ENCODE data around the gene PHC3. TPM values are rescaled to one million over a fixed set of nuclear protein-coding genes. Genes with fewer than 3 reads are reported as not detected.
A peak's percentile ranks its signal among the peaks of the same experiment; 100 is the strongest.

The PHC3 gene
- total and polyA plus RNA-seq, 2 experiments from 2014 or later = 17.5 to 72.2 TPM

- no peak overlapping the region for H3K4me2 ChIP-seq (ENCODE audit: unreplicated experiment)
- H2AFZ ChIP-seq = no peak overlapping the region
- no peak overlapping the region for H3K4me3 ChIP-seq
- WGBS, 2 experiments (ENCODE audit: low coverage in 1 of 2, low lambda C conversion rate in 2 of 2, missing lambda C conversion rate in 2 of 2) = 74 to 91% methylated on average over 8 to 9 of the region's 9 CpGs
- peaks cover 25% of the 10 kb centered on the region for H3K79me2 ChIP-seq (ENCODE audit: insufficient read depth)
- no peaks in the 10 kb centered on the region; the same call in 1 of the 2 replicates for H3F3A ChIP-seq (ENCODE audit: insufficient read depth)
- H3K9me3 ChIP-seq (ENCODE audit: low read depth) = no peaks in the 10 kb centered on the region
- in situ Hi-C loops (cut with MboI) = no loop called here
- H3K27ac ChIP-seq = no peak overlapping the region
- H4K20me1 ChIP-seq (ENCODE audit: insufficient read depth) = no peaks in the 10 kb centered on the region
- H3K36me3 ChIP-seq (ENCODE audit: low read depth) = peaks cover 52% of the 10 kb centered on the region
- no peak for TF ChIP-seq EZH2phosphoT487 (IDR thresholded peaks at IDR 0.05; ENCODE audit: insufficient read depth, low read depth)
- no peak for TF ChIP-seq EZH2 (IDR thresholded peaks at IDR 0.05; ENCODE audit: insufficient read depth, poor library complexity, severe bottlenecking)
- H3K27me3 ChIP-seq (replicated peaks; ENCODE audit: insufficient read depth) = no peaks in the 10 kb centered on the region
- H3K9ac ChIP-seq = no peak overlapping the region
- DNase-seq = no peak
- H3K9me2 ChIP-seq (ENCODE audit: insufficient read depth) = no peaks in the 10 kb centered on the region
- H3K4me1 ChIP-seq (ENCODE audit: insufficient read depth) = no peaks in the 10 kb centered on the region; the same call in 1 of the 2 replicates
These were observed 70.3 kb downstream of the PHC3 start for GRCh38 chr3:170111147-170111771.

- no peaks in the 10 kb centered on the region for H3K27me3 ChIP-seq (replicated peaks; ENCODE audit: insufficient read depth)
- no peak overlapping the region for H2AFZ ChIP-seq
- H3K4me2 ChIP-seq (ENCODE audit: unreplicated experiment) = no peak overlapping the region
- no peak for DNase-seq
- no peaks in the 10 kb centered on the region for H3K9me3 ChIP-seq (ENCODE audit: low read depth)
- 100% methylated on average over 2 of the region's 2 CpGs for WGBS, 2 experiments (ENCODE audit: low coverage in 1 of 2, low lambda C conversion rate in 2 of 2, missing lambda C conversion rate in 2 of 2)
- H3F3A ChIP-seq (ENCODE audit: insufficient read depth) = peaks cover 3% of the 10 kb centered on the region; the same call in 1 of the 2 replicates
- TF ChIP-seq EZH2 (IDR thresholded peaks at IDR 0.05; ENCODE audit: insufficient read depth, poor library complexity, severe bottlenecking) (no peak), EZH2phosphoT487 (IDR thresholded peaks at IDR 0.05; ENCODE audit: insufficient read depth, low read depth) (no peak)
- no peak overlapping the region for H3K4me3 ChIP-seq
- H4K20me1 ChIP-seq (ENCODE audit: insufficient read depth) = no peaks in the 10 kb centered on the region
- in situ Hi-C loops (cut with MboI) = no loop called here
- H3K36me3 ChIP-seq (ENCODE audit: low read depth) = peaks cover 54% of the 10 kb centered on the region
- H3K9ac ChIP-seq = no peak overlapping the region
- peaks cover 28% of the 10 kb centered on the region for H3K79me2 ChIP-seq (ENCODE audit: insufficient read depth)
- no peaks in the 10 kb centered on the region for H3K9me2 ChIP-seq (ENCODE audit: insufficient read depth)
- no peak overlapping the region for H3K27ac ChIP-seq
- no peaks in the 10 kb centered on the region; the same call in 1 of the 2 replicates for H3K4me1 ChIP-seq (ENCODE audit: insufficient read depth)
These were observed 71.8 kb downstream of the PHC3 start for GRCh38 chr3:170109579-170110293.

GRCh38 chr3:170108955-170109354, 72.6 kb downstream of the PHC3 start:
- peaks cover 49% of the 10 kb centered on the region for H3K36me3 ChIP-seq (ENCODE audit: low read depth)
- in situ Hi-C loops (cut with MboI) = no loop called here
- H3K27me3 ChIP-seq (replicated peaks; ENCODE audit: insufficient read depth) = no peaks in the 10 kb centered on the region
- H3K9ac ChIP-seq = no peak overlapping the region
- no peaks in the 10 kb centered on the region; the same call in 1 of the 2 replicates for H3K4me1 ChIP-seq (ENCODE audit: insufficient read depth)
- 74 to 81% methylated on average over 3 of the region's 3 CpGs for WGBS, 2 experiments (ENCODE audit: low coverage in 1 of 2, low lambda C conversion rate in 2 of 2, missing lambda C conversion rate in 2 of 2)
- no peaks in the 10 kb centered on the region for H3K9me3 ChIP-seq (ENCODE audit: low read depth)
- H4K20me1 ChIP-seq (ENCODE audit: insufficient read depth) = no peaks in the 10 kb centered on the region
- no peak for DNase-seq
- no peak overlapping the region for H3K4me2 ChIP-seq (ENCODE audit: unreplicated experiment)
- H3F3A ChIP-seq (ENCODE audit: insufficient read depth) = peaks cover 5% of the 10 kb centered on the region; the same call in 1 of the 2 replicates
- no peak overlapping the region for H3K4me3 ChIP-seq
- no peak overlapping the region for H2AFZ ChIP-seq
- peaks cover 29% of the 10 kb centered on the region for H3K79me2 ChIP-seq (ENCODE audit: insufficient read depth)
- no peaks in the 10 kb centered on the region for H3K9me2 ChIP-seq (ENCODE audit: insufficient read depth)
- TF ChIP-seq EZH2 (IDR thresholded peaks at IDR 0.05; ENCODE audit: insufficient read depth, poor library complexity, severe bottlenecking) (no peak), EZH2phosphoT487 (IDR thresholded peaks at IDR 0.05; ENCODE audit: insufficient read depth, low read depth) (no peak)
- H3K27ac ChIP-seq = no peak overlapping the region

GRCh38 chr3:170107941-170108340, 73.6 kb downstream of the PHC3 start:
- H3K4me2 ChIP-seq (ENCODE audit: unreplicated experiment) = no peak overlapping the region
- no peak overlapping the region for H2AFZ ChIP-seq
- TF ChIP-seq EZH2 (IDR thresholded peaks at IDR 0.05; ENCODE audit: insufficient read depth, poor library complexity, severe bottlenecking) = no peak
- TF ChIP-seq EZH2phosphoT487 (IDR thresholded peaks at IDR 0.05; ENCODE audit: insufficient read depth, low read depth) = no peak
- no peaks in the 10 kb centered on the region for H4K20me1 ChIP-seq (ENCODE audit: insufficient read depth)
- H3K4me3 ChIP-seq = no peak overlapping the region
- no peaks in the 10 kb centered on the region for H3K9me3 ChIP-seq (ENCODE audit: low read depth)
- H3K27ac ChIP-seq = no peak overlapping the region
- H3K9ac ChIP-seq = no peak overlapping the region
- peaks cover 22% of the 10 kb centered on the region for H3K79me2 ChIP-seq (ENCODE audit: insufficient read depth)
- peak; percentile 14 for DNase-seq
- H3F3A ChIP-seq (ENCODE audit: insufficient read depth) = peaks cover 5% of the 10 kb centered on the region; the same call in 1 of the 2 replicates
- H3K9me2 ChIP-seq (ENCODE audit: insufficient read depth) = no peaks in the 10 kb centered on the region
- WGBS, 2 experiments (ENCODE audit: low coverage in 1 of 2, low lambda C conversion rate in 2 of 2, missing lambda C conversion rate in 2 of 2) = 96 to 100% methylated on average over 1 of the region's 1 CpG
- in situ Hi-C loops (cut with MboI) = no loop called here
- peaks cover 45% of the 10 kb centered on the region for H3K36me3 ChIP-seq (ENCODE audit: low read depth)
- H3K4me1 ChIP-seq (ENCODE audit: insufficient read depth) = no peaks in the 10 kb centered on the region; the same call in 1 of the 2 replicates
- no peaks in the 10 kb centered on the region for H3K27me3 ChIP-seq (replicated peaks; ENCODE audit: insufficient read depth)

Measured in GM23248 (cell line).